Inflammatory macrophage treated with lipopolysaccharide for 4 hours (primary cell): ENCODE data around the gene ZBTB25.

Source experiments
- DNase-seq: peaks from one replicate; pipeline ENCODE4 v3.0.0-alpha.2; 2020

ZBTB25 gene

DNA sequence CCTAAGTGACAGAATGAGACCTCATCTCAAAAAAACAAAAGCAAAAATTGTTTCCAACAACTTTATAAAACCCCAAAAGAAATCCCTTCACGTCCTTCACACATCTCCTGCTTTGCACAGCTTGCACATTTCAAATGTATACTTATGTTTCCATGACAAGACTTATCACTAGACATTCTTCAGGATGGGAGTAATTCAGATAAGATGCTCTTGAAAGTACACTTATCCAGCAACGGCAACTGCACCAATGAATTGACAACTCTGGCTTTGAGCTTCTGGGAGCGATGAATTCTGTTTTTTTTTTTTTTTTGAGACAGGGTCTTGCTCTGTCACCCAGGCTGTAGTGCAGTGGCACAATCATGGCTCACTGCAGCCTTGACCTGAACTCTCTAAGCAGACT is 69.1 kb downstream of the ZBTB25 start:
- no peak for DNase-seq

DNA sequence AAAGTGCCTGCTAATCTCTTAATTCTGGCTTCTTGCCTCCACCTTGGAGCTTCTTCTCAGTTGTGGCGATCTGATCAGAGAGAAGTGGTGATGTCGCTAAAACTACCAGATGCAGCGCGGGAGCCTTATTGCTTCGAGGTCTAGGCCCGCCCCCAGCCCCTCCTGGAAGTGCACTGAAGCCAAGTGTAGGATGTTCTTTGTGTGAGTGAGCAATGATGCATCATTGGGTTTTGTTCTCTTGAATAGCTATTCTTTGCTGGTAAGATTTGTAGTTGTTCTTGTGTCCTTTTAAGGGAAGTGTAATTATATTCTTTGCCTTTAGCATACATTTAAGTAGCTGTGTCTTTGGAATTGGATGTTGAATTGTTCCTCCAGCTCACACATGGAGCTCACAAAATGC is 79.7 kb downstream of the ZBTB25 start:
- no peak for DNase-seq

- DNase-seq = no peak
Measured at GRCh38 chr14:64422756-64423155, 80.9 kb downstream of the ZBTB25 start.

DNA sequence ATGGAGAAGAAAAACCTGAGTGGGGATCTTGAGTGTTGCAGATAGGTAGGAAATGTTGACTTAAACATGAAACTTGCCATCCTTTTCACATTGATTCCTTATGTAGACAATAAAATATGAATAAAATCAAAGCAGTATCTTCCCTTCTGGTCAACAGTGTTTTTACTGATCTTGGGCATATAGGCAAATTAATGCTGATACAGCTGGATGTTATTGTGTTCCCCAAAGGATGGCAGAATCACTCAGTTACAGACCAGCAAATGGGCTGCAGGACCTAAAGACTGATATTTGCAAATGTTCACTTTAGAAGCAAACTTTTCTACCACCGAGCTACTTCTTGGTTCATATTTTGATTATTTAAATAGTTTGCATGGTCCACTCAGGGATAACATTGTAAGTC is 81.6 kb downstream of the ZBTB25 start:
- DNase-seq = no peak

DNA sequence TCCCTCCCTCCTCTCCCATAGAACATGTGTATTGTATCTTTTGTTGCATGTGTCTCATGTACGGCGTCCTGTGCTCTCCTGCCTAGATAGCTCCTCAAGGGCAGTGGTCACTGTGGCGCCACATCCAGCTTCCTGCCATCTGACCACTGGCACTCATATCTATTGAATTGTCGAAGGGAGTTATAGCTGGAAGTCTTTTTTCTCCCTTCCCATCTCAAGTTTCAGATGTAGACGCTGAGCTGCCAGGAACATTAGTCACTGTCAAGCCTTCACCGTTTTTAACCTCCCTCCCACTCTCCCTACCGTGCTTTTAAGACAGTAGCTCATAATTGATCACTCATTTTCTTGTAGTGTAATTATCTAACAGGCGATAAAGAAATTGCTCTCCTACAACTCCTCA is 82.5 kb downstream of the ZBTB25 start:
- no peak for DNase-seq

DNA sequence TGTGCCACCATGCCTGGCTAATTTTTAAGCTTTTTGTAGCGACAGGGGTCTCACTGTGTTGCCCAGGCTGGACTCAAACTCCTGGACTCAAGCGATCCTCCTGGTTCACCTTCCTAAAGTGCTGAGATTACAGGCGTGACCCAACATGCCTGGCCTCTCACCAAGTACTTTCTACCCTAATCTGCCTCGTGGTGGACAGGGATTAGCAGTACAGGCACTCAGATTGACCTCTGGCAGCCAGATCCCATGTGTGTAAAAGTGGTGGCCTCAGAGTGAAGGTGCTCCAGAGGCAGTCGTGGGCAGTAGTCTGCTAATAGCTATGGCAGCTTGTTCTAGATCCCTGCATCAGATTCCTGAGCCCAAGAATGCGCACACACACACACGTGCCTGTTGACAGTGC is 84.6 kb downstream of the ZBTB25 start:
- no peak for DNase-seq

DNA sequence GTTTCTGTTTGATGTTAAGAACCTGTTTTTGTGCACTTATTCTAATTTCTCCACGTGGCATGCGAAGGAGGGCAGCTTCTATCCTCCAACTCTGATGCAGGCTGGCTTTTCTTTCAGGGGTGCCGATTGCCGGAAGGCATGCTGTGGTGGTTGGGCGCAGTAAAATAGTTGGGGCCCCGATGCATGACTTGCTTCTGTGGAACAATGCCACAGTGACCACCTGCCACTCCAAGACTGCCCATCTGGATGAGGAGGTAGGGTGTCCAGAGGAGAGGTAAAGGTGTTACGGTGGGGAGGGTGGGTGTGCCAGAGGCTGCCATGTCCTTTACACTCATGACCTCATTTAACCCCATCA is 85.9 kb downstream of the ZBTB25 start:
- no peak for DNase-seq

DNA sequence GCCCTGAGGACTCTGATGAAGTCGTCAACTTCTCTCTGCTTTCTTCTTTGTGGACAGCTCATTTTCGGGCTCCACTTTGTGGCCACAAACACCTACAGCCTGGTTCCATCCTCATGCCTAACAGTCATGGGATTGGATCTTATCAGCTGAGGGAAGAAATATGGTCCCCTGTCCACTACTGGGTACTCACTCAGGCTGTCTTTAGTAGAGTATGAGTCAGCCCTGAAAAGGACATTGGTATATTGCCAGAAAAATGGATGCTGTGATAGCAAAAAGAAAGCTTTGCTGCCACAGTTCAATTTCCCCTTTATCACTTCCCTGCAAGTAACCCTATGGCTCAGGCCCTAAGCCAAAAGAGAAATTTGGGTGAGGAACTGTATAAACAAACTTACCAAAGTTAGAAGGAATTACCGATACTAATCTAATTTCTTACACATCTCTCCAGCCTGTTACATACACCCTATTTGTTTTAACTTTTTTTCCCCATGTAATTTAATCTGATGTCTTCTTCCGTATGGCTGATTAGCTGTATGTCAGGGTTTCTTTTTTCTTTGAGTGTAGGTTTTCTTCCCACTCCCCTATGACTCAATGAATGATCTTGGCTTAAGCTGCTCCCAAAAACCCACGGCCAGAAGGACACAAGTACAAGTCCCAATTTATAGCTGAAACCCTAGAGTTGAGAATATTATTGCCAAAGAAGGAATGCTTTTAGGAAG is 86.4 kb downstream of the ZBTB25 start:
- peak; percentile 60 for DNase-seq

GRCh38 chr14:64416348-64416932 is 87.2 kb downstream of the ZBTB25 start:
- DNase-seq = no peak

DNA sequence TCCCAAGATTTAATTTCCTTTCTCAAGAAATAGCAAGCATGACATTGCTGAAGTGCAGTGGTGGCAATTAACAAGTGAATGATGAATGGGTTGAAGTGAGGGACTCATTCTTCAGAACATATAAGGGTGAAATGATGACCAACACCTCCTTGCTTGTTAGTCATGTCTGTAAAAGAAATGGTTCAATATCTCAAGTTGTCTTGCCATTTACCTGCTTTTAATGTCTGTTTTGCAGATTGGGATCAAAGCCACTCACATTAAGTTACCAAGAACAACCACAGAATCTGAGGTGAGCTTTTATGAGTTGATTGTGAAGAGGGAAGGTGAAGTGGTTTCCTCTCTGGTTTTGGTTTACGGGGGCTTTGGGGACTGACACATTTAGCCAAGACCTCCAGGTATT is 91.4 kb downstream of the ZBTB25 start:
- no peak for DNase-seq

DNA sequence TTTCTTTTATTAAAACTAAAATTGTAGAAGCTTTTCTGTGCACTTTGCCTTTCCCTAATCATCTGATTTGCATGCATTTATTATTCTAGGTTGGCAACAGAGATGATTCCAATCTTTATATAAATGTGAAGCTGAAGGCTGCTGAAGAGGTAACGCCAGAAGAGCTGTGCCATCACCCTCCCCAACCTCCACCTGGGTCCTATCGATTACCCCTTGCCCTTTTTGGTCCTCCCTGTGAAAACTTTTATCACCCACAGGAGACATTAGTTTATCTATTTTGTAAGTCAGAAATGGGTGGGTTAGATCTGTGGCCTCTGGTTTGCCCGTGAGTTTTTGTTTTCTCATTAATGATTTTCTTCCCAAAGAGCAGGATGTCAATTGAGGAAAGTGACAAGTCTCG is 92.6 kb downstream of the ZBTB25 start:
- DNase-seq = no peak

GRCh38 chr14:64410084-64410774 is 93.4 kb downstream of the ZBTB25 start:
- DNase-seq = peak; percentile 63

DNA sequence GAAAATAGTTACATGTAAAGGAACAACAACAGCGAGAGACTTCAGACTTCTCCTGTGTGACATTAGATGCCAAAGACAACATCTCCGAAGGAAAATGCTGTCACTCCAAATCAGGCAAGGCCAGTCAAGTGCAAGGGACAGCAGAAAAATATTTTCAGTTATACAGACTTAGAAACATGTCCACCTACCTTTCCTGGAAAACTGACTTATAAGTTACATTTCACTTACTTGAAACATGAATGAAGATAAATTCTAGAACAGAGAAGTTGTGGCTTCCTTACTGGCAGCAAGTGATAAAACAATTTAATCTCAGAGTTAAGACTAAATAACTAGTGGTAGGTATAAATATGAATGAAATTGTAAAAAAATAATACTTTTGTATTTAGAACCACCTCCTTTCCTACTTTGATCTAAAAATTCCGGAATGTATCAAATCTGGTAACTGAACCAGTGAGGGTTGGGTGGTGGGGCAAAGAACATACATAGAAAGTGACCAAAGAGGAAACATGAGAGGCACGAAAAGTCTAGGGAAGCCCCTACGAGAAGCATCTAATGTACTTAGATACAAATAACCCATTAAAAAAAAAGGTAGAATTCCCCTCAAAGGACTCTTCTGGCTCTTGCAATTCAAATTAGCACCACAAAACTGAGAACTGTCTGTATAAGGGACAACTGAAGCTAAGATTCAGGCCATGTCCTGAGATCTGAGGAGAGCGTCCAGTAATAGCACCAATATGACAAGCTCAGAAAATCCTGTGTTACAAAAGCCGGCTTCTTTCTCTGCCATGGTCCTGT is 94.3 kb downstream of the ZBTB25 start:
- DNase-seq = no peak

DNA sequence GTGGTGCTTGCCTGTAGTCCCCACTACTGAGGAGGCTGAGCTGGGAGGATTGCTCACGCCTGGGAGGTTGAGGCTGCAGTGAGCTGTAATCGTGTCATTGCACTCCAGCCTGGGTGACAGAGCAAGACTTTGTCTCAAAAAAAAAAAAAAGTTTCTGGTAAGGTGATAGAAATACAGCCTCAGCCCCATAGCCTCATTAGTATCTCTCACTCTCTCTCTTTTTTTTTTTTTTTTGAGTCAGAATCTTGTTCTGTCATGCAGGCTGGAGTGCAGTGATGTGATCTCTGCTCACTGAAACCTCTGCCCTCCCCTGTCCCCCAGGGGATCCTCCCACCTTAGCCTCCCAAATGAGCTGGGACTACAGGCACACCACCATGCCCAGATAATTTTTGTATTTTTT is 96.3 kb downstream of the ZBTB25 start:
- DNase-seq = no peak

GRCh38 chr14:64405295-64405694 is 98.3 kb downstream of the ZBTB25 start:
- DNase-seq = no peak

DNA sequence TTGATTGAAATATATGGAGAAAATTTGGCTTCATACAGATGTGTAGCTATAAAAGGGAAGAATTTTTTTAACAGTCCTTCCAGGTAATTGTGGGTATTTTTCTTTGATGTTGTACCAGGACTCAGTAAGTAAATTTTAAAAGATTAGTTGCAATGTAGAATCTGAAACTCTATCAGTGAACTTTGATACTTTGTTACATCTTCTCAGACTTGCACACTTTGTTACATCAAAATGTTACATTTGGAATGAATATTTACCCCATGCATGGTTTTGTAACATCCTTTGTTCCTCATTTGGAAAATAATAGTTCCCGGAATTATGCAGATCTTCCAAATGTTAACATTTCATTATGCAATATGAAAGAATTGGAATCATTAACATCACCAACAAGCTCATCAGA is 101.7 kb downstream of the ZBTB25 start:
- DNase-seq = peak; percentile 62

DNA sequence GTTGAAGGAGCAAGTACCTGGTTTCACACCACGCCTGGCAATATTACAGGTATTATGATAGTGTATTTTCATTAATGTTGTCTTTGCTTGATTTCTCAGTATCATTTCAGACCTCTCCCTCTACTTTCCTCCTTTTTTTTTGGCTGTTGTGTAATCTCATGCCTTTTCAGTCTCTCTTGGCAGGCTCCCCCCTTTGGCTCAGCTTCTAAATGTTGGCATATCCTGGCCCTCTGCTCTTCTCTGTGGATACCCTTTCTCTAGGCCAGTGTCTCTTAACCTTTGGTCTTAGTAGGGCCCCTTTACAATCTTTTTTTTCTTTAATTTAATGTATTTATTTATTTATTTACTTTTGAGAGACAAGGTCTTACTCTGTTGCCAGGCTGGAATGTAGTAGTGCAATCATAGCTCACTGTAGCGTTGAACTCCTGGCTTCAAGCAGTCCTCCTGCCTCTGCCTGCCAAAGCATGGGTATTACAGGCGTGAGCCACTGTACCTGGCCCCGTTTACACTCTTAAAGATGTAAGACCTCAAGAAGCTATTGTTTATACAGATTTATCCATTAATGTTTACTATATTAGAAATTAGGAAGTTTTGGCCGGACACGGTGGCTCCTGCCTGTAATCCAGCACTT is 102.7 kb downstream of the ZBTB25 start:
- no peak for DNase-seq
